Measurements from ENCODE around the gene SHISA8. TPM values are rescaled to one million over a fixed set of nuclear protein-coding genes. Genes with fewer than 3 reads are reported as not detected.

The SHISA8 gene
- total RNA-seq, 1 experiment from 2014 or later: 2.3 TPM

DNA sequence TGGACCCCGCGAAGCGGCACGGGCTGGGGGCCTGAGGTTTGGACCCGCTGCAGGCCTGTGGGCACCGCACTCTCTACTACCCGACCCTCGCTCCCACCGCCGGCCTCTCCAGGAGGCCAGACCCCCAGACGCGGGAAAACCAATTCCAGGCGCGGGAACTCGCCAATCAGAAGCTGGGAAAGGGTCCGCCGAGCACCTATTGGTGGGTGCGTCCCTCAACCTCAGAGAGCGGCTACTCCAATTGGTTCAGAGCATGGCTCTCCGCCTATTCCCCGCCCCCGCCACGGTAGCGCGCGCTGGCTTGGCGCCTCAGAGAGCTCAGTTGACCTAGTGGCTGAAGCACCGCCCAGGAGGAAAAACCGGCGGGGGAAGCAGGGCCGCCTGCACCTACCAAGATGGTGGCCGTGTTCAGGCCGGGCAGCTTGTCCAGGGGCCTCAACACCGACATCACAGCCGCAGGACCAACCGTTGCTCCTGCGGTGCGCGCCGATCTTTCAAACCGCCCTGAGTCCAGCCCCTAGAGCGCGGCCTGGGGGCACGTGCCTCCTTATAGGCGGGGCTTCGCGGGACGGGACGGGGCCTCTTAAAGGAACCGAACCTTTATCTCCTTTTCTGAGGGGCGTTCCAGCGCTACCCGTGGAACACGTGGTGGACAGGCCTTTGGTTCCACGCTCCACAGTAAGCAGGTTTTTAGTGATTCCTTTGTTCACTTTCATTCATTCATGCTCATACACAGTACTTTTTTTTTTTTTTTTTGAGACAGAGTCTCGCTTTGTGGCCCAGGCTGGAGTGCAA lies 32.0 kb upstream of the SHISA8 start, which contains the start of gene CENPM:
Gene CENPM (minus strand): TSS at position 524 of the 795 bp plus-strand sequence. CDS start 76 bp downstream, at position 448.
- peaks cover 19% of the 10 kb centered on the region for H3K79me2 ChIP-seq (ENCODE audit: low read depth)
- peak within 1 kb of the TSS; percentile 95 for H2AFZ ChIP-seq
- ChIA-PET CTCF (interaction anchor here (0.6 to 1.2 kb wide), 4 partner anchors 21 to 498 kb away, joined by 3 to 5 read pairs (median 4); no protein-coding TSS in a partner anchor), POLR2A (ENCODE audit: unreplicated experiment) (interaction anchor here (0.5 to 0.7 kb wide), 11 partner anchors 114 to 1095 kb away, joined by 3 to 22 read pairs (median 4); partner anchors contain the start of gene SREBF2)
- H3K36me3 ChIP-seq (ENCODE audit: low read depth): no peaks in the 10 kb centered on the region
- BruUV-seq (replicated peaks): no TSS peak
- no peaks in the 10 kb centered on the region for H3K9me3 ChIP-seq (ENCODE audit: insufficient read depth, low read depth)
- H3K27me3 ChIP-seq (ENCODE audit: insufficient read depth, low read depth): no peaks in the 10 kb centered on the region
- peak within 1 kb of the TSS; percentile 73 for H3K4me3 ChIP-seq
- no peak within 1 kb of the TSS for H3K27ac ChIP-seq
- peak within 1 kb of the TSS; percentile 88 for H3K4me2 ChIP-seq
- intact Hi-C loops (cut with micrococcal nuclease; ENCODE audit: unreplicated experiment): loop anchor here (5.0 to 10.0 kb wide), 2 partner anchors 128 to 405 kb away; partner anchors contain the start of genes NAGA, PHETA2, POLR3H and SMDT1
- TF ChIP-seq, protein P1, sequence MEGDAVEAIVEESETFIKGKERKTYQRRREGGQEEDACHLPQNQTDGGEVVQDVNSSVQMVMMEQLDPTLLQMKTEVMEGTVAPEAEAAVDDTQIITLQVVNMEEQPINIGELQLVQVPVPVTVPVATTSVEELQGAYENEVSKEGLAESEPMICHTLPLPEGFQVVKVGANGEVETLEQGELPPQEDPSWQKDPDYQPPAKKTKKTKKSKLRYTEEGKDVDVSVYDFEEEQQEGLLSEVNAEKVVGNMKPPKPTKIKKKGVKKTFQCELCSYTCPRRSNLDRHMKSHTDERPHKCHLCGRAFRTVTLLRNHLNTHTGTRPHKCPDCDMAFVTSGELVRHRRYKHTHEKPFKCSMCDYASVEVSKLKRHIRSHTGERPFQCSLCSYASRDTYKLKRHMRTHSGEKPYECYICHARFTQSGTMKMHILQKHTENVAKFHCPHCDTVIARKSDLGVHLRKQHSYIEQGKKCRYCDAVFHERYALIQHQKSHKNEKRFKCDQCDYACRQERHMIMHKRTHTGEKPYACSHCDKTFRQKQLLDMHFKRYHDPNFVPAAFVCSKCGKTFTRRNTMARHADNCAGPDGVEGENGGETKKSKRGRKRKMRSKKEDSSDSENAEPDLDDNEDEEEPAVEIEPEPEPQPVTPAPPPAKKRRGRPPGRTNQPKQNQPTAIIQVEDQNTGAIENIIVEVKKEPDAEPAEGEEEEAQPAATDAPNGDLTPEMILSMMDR (conservative IDR thresholded peaks at IDR 0.05): no peak
- TF ChIP-seq EZH2 (IDR thresholded peaks at IDR 0.05; ENCODE audit: low read depth): no peak
- DNase-seq: peak; percentile 92 to 95
- H3F3A ChIP-seq (ENCODE audit: insufficient read depth, low read depth): peaks cover 14% of the 10 kb centered on the region
- no peaks in the 10 kb centered on the region for H3K9me2 ChIP-seq (ENCODE audit: insufficient read depth)
- no peaks in the 10 kb centered on the region for H4K20me1 ChIP-seq (ENCODE audit: insufficient read depth)
- H3K4me1 ChIP-seq (replicated peaks; ENCODE audit: insufficient read depth): peaks cover 18% of the 10 kb centered on the region

GRCh38 chr22:41943661-41944209 lies 28.9 kb upstream of the SHISA8 start:
- no TSS peak for BruUV-seq (replicated peaks)
- Histone ChIP-seq H2AFZ (no peak overlapping the region), H3K9me3 (ENCODE audit: insufficient read depth, low read depth) (no peaks in the 10 kb centered on the region), H3K27ac (no peak overlapping the region), H4K20me1 (ENCODE audit: insufficient read depth) (0 out of 2 replicates have a peak, but pooled peaks cover 9% of the 10 kb centered on the region), H3K79me2 (ENCODE audit: low read depth) (peaks cover 23% of the 10 kb centered on the region), H3K36me3 (ENCODE audit: low read depth) (0 out of 2 replicates have a peak, but pooled peaks cover 2% of the 10 kb centered on the region), H3F3A (ENCODE audit: insufficient read depth, low read depth) (peaks cover 34% of the 10 kb centered on the region), H3K9me2 (ENCODE audit: insufficient read depth) (no peaks in the 10 kb centered on the region), H3K4me3 (no peak overlapping the region), H3K4me1 (replicated peaks; ENCODE audit: insufficient read depth) (peaks cover 18% of the 10 kb centered on the region), H3K4me2 (no peak overlapping the region), H3K27me3 (ENCODE audit: insufficient read depth, low read depth) (no peaks in the 10 kb centered on the region)
- ChIA-PET POLR2A (ENCODE audit: unreplicated experiment) (interaction anchor here (0.6 kb wide), 1 partner anchor 475 kb away, joined by 4 read pairs; the partner anchor contains the start of gene PHF5A), CTCF (interaction anchor here (0.9 kb wide), 1 partner anchor 18 kb away, joined by 3 read pairs; no protein-coding TSS in a partner anchor)
- intact Hi-C loops (cut with micrococcal nuclease; ENCODE audit: unreplicated experiment): loop anchor here (10.0 kb wide), 1 partner anchor 131 kb away; the partner anchor contains the start of genes NAGA, PHETA2 and SMDT1
- no peak for DNase-seq
- TF ChIP-seq, protein P1 (conservative IDR thresholded peaks at IDR 0.05): no peak
- TF ChIP-seq EZH2 (IDR thresholded peaks at IDR 0.05; ENCODE audit: low read depth): no peak

Measured in PC-9 (cell line).